ENCODE results near the gene DCX.

GRCh38 chrX:111352424-111352823, 59.6 kb downstream of the DCX start:
- TF ChIP-seq REST (IDR thresholded peaks at IDR 0.05; ENCODE audit: insufficient read depth in 1 of 2, low read depth in 2 of 2, low read length in 2 of 2) (no peak), TAF1 (IDR thresholded peaks at IDR 0.05; ENCODE audit: borderline replicate concordance, insufficient read depth, low read length) (no peak)
